GM18858 (cell line): ENCODE measurements around the gene DPRX.

Experiments used
- ATAC-seq: cut with Tn5 transposase; IDR thresholded peaks from one replicate; pipeline ENCODE4 v1.9.1; 2021; ENCODE audit not compliant: unreplicated experiment

DPRX gene

GRCh38 chr19:53631949-53632407 is at the start of gene DPRX:
Gene DPRX, plus strand, starts transcription at chr19:53631999. Its CDS starts 108 bp downstream, at chr19:53632107.
- ATAC-seq: no peak

- ATAC-seq: no peak
Observed at GRCh38 chr19:53583181-53583580, 48.6 kb upstream of the DPRX start.

GRCh38 chr19:53586277-53586691 is 45.5 kb upstream of the DPRX start:
- no peak for ATAC-seq

GRCh38 chr19:53594811-53595509 is 36.8 kb upstream of the DPRX start:
- ATAC-seq: no peak

GRCh38 chr19:53595510-53595867 is 36.3 kb upstream of the DPRX start:
- no peak for ATAC-seq

GRCh38 chr19:53596056-53596455 is 35.7 kb upstream of the DPRX start:
- ATAC-seq: no peak

- no peak for ATAC-seq
Observed at GRCh38 chr19:53597023-53597422, 34.8 kb upstream of the DPRX start.

GRCh38 chr19:53598361-53598760 is 33.4 kb upstream of the DPRX start:
- ATAC-seq: no peak

- no peak for ATAC-seq
Observed at GRCh38 chr19:53600217-53600616, 31.6 kb upstream of the DPRX start.

GRCh38 chr19:53606031-53606430 is 25.8 kb upstream of the DPRX start:
- ATAC-seq: no peak

GRCh38 chr19:53608381-53608780 is 23.4 kb upstream of the DPRX start:
- ATAC-seq: no peak

- ATAC-seq: no peak
Observed at GRCh38 chr19:53612762-53613526, 18.9 kb upstream of the DPRX start.

GRCh38 chr19:53621885-53622740 is 9.7 kb upstream of the DPRX start:
- no peak for ATAC-seq

- no peak for ATAC-seq
Observed at GRCh38 chr19:53624771-53625545, 6.8 kb upstream of the DPRX start.

- no peak for ATAC-seq
Observed at GRCh38 chr19:53626486-53626885, 5.3 kb upstream of the DPRX start.

- ATAC-seq: no peak
Observed at GRCh38 chr19:53626976-53627375, 4.8 kb upstream of the DPRX start.

GRCh38 chr19:53634768-53635167 is 3.0 kb downstream of the DPRX start:
- ATAC-seq: no peak

- ATAC-seq: no peak
Observed at GRCh38 chr19:53639471-53639870, 7.7 kb downstream of the DPRX start.

- ATAC-seq: no peak
Observed at GRCh38 chr19:53642381-53643099, 10.7 kb downstream of the DPRX start.
